RKO (cell line): Measurements from ENCODE around the gene TMEM9B.
A peak's percentile ranks its signal among the peaks of the same experiment; 100 is the strongest.
"Not testable (repeated sequence)": the region's sequence is repeated elsewhere in the genome, so short reads cannot be mapped to it uniquely, and the experiment has no call there.

Experiments used
- DNase-seq: peaks from one replicate; pipeline ENCODE4 v3.0.0-alpha.2; 2016; ENCODE audit warnings: low spot score

The TMEM9B gene

DNA sequence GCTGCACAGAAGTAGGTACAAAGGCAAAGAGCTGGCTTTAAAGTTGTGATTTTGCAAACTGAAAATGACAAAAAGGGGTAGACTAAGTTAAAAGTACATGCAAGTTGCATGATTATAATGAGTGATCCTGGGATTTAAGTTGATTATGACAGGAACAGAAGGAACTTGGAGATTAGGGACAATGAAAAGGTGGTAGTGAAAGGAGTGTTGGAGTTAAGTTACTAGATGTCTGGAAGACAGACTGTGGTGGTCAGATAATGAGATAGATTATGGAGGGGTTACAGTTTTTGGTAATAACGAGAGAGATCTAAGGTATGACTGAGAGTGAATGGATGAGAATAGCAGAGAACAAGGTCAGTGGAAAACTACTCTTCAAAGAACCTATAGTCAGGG lies 7.7 kb upstream of the TMEM9B start:
- no peak for DNase-seq

DNA sequence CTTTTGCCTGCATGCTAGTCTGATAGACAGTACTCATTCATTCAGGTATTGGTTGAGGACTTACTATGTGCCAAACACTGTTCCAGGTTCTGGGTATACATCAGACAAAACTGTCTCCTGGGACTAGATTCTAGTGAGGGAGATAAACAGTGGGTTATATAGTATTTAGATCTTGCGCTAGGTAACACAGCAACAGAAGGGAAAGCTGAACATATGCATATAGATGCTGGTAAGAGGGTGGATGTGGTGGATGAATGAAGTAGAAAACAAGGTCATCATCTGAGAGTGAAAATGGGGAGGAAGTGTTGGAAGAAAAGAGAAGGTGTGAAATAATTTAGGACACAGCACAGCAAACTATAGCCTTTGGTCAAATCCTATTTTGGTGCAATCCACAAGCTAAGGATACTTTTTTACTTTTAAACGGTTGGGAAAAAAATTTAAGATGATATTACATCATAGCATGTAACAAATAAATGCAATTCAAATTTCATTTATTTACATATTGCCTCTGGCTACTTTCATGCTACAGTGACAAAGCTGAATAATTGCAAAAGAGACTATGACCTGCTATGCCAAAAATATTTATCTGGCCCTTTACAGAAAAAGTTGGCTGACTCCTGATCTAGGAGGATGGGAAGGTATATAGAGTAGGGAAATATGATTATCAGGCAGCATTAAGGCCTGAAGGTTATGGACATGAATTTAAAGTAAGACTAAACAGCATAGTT lies 7.1 kb upstream of the TMEM9B start:
- DNase-seq, result no peak

GRCh38 chr11:8967184-8967583 lies 2.9 kb upstream of the TMEM9B start:
- no peak for DNase-seq

DNA sequence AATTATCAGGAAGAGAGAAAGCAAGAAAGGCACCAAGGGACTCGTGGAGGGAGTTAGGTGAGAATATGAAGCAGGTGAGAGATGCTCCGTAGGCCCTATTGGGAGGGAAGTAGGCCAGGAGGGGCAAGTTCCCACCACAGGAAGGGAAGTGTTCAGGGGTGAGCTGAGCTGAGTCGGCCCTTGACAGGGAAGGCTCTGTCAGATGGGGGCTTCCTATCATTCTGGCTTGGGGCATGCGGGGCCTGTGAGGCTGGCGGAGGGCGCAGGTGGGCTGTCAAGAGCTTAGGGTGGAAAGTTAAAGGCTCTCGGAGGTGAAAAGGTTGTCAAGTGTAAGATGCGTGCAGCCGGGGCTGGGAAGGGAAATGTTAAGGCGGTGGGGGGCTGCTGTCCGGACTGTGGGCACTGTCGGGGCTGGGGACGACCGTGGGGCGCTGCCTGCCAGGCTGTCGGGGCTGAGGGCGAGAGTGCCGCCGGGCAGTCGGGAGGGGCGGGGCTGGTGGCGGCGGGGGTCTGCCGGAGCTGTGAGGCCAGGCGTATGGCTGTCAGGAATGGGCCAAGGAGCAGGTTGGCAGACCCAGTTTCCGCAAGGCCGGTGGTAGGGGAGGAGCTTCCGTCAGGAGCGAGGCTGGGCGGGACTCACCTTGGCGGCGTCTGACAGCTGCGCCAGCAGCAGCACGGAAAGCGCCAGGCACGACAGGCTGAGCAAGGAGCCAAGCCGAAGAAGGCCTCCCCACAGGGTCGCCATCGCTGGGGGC lies 496 bp downstream of the TMEM9B start:
- peak; percentile 73 for DNase-seq

GRCh38 chr11:8962841-8963240 lies 1.4 kb downstream of the TMEM9B start:
- no peak for DNase-seq

DNA sequence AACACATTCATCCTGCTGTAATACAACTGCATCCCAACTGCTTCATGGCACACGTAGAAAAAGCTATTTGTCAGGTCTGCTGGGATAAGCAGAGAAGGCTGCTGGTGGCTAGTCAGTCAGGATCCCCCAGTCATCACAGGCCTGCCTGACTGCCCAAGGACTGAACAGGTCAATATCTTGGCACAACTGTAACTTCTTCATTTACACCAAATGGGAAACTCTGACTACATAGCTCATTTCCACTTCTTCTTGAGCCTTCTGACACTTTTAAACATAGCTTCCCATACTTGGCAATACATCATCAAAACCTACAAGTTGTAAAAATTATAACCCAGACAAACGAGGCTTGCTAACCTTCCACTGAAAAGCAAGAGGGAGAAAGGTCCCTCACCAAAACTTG lies 2.8 kb downstream of the TMEM9B start:
- no peak for DNase-seq

DNA sequence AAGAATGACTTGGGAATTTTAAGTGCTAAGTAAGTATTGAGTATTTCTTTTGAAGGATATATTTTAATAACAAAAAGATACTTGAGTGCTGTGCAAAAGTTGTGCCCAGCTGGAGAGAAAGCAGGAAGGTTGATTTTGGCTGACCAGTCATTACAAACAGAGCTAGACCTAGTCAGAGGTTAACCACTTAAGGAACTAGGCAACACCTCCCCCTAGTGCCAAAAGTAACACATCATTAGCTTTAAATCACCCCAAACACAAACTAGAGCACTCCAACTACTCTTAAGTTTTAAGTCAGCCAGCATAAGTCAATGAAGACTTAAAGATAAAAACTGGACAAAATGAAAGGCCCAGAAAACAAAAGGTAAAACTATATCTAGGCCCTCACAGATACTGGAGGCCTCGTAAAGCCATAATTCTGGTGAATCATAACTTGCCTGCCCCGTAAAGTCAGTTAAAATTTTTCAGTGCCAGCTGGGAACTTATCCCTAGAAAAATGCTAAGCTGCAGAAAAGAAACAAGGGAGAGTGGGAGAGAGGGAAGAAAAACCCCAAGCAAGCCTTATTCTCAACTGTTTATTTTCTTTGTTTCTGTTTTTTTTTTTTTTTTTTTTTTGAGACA lies 4.6 kb downstream of the TMEM9B start:
- DNase-seq, result peak; percentile 90

DNA sequence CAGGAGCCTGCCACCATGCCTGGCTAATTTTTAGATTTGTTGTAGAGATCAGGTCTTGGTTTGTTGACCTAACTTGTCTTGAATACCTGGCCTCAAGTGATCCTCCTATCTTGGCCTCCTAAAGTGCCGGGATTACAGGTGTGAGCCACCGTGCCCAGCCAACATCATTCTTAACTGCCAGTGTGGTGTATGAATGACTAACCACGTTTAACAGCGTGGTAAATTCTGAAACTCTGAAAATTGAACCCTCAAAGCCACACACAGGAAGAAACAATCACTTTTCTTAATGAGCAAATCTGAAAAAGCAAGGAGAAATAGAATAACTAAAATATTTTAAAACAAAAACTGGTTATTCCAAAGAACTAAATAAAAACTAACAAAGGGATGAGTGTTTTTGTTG lies 7.4 kb downstream of the TMEM9B start:
- DNase-seq, result no peak

DNA sequence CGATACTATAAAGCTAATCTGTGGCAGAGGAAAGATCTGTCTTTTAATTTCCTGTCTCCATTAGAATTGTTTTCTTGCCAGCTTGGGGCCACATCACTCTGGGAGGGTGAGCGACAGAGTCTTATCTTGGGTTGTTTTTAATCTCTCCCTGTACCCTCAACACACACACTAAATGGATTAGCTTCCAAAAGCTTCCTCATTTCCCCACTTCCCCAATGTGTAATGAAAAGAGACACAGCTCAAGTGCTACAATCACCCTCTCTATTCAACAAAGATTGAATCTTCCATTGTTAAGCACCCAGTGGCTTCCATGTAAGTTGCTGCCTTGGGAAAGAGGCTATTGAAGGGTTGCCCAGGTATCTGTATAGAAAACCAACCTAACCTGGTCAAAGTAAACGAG lies 15.4 kb downstream of the TMEM9B start:
- DNase-seq, result no peak

GRCh38 chr11:8947230-8947943 lies 16.9 kb downstream of the TMEM9B start:
- no peak for DNase-seq

GRCh38 chr11:8942518-8943066 lies 21.6 kb downstream of the TMEM9B start, which contains the start of gene ASCL3:
Gene ASCL3 (minus strand): TSS chr11:8943016. CDS start chr11:8938161, 4,855 bp downstream.
- DNase-seq, result no peak

DNA sequence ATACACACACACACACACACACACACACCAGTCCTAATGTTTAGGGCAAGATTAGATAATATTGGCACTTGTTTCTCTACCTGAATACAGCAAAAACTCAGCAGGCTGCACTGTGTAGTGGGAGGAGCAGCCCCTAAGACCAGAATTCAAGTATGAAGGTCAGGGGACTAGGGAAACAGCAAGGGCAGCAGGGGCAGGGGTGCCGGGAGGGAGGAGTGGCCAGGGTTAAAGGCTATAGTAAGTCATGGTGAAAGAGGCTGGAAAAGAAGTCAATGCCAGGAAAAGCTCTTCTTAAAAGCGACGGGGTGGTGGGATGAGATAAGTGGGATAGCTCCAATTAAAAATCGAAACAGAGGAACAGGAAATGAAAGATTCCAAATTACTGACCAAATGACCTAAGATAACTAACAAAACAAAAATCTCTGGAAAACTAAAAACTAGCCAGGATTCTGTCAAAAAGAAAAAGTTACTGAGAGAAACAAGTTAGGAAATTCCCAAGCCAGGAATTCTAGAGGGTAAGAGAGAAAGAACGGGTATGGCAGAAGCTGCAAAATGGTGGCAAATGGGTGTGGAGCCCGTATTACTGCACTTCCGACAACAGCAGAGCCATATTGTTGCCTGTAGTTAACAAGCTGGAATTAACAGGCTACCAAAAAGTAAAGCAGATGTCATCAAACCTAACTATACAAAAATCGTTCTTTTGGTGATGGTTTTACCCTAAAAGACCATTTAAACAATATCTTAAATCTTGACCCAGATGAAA lies 22.7 kb downstream of the TMEM9B start:
- DNase-seq, result no peak

GRCh38 chr11:8937659-8938058 lies 26.6 kb downstream of the TMEM9B start:
- no peak for DNase-seq

DNA sequence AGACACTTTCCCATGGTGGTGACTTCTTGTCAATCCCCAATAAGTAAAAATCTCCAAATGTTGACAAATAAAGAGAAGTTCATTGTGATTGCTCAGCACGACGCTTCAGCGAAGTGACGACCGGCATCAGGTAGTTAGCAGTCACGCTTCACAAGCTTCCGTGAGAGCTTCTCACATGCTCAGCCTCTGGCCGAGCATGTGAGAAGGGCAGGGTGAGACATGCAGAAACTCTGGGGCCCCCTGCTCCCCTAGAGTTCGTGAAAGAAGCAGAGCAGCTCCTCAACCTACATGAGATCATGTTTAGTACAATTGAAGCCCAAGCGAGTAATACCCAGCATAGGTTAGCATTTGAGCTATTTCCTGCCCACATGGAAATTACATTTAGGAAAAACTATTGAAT lies 27.1 kb downstream of the TMEM9B start:
- DNase-seq, result no peak

DNA sequence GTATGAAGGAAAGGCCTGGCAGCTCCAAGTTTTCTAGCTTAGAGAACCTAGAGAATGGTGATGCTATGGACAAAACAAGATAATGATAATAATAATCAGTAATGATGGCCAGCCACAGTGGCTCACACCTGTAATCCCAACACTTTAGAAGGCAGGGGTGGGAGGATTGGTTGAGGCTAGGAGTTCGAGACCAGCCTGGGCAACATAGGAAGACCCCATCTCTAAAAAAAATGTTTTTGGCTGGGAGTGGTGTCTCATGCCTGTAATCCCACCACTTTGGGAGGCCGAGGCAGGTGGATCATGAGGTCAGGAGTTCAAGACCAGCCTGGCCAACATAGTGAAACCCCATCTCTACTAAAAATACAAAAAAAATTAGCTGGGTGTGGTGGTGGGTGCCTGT lies 28.5 kb downstream of the TMEM9B start:
- not testable (repeated sequence) for DNase-seq

DNA sequence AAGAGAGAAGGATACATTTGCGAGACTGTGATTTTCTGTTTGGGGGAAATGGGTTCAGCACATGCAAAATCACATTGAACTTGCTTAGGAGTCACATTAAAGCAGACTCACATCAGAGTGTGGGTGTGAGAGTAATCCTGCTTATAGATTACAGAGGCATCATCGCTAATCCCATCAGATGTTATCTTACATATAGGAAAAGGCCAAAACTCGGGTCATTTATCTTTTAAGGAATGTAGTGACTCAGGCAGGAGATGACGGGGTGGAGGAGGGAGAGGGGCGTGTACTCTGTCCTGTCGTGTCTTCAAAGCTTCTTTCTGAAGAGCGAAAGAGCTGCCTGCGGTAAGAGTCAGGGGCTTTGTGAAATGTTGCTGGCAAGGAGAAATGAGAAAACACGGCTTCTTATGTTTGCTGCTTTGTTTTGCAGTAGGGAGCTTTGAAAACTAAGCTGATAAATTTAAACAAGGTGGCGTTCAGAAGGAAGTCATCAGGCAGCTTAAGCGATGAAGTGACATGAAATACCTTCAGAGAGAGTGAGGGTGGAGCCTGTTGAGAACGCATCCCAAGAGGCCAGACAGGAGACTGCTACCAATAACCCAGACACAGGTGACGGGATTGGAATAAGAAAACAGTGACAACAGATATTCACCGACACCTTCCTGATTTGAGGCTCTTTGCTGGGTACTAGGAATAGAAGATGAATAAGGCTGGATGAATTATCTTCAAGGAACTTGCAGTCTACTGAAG lies 29.3 kb downstream of the TMEM9B start:
- peak; percentile 57 for DNase-seq

GRCh38 chr11:8933931-8934330 lies 30.3 kb downstream of the TMEM9B start:
- DNase-seq, result no peak

- DNase-seq, result no peak
Observed at GRCh38 chr11:8932564-8933180, 31.6 kb downstream of the TMEM9B start, which contains the start of gene C11orf16. Gene C11orf16 (minus strand): TSS chr11:8932947. CDS start chr11:8932308, 639 bp downstream.

DNA sequence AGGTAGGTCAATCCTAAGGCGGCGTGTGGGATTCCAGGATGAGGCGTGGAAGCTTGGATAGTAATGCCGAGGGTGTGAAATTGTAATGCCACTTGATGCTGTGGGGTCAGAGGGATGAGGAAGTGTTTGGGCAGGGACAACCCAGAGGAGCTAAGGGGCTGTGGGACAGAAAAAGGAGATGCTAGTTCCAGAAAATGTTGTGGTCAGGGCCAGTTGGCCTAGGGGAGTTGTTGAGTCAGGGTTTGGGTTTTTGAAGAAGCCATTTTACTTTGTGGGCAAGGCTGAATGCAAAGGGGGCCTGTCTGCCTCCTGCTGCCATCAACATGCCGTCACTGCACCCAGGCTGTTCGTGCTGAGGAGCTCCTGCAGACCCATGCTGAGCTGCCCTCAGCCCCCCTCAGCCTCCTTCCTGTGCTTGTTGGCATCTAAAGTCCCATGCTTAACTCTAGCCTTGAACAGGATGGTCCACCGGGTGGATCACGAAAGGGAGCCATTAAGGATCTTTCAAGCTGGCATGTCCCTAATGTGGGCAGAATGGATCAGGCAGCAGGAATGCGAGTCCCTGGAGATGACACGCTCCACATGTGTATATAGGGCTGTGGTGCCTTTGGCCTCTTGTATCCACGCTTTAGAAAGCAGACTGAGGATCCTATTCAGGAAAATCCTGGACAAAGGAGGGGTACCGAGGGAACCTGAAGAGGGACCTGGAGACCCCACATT lies 33.6 kb downstream of the TMEM9B start:
- no peak for DNase-seq
